IPS-18a (cell line): ENCODE measurements around the gene COPS8.

Experiments used
- H3K27ac ChIP-seq: one replicate; pipeline ENCODE4 v1.5.1; 2013; ENCODE audit warnings: low read length
- H3K27me3 ChIP-seq: one replicate; pipeline ENCODE4 v1.6.1; 2013; ENCODE audit warnings: mild to moderate bottlenecking, low read length; ENCODE audit not compliant: control insufficient read depth, insufficient read depth
- H3K36me3 ChIP-seq: one replicate; pipeline ENCODE4 v1.6.1; 2013; ENCODE audit warnings: low read depth, low read length; ENCODE audit not compliant: control insufficient read depth
- H3K4me1 ChIP-seq: one replicate; pipeline ENCODE4 v1.6.1; 2013; ENCODE audit warnings: low read depth, low read length; ENCODE audit not compliant: control insufficient read depth
- H3K4me3 ChIP-seq: one replicate; pipeline ENCODE4 v1.5.1; 2013; ENCODE audit warnings: low read length
- H3K9ac ChIP-seq: one replicate; pipeline ENCODE4 v1.6.1; 2013; ENCODE audit warnings: mild to moderate bottlenecking, low read length, moderate library complexity
- H3K9me3 ChIP-seq: one replicate; pipeline ENCODE4 v1.6.1; 2013; ENCODE audit warnings: low read depth, low read length; ENCODE audit not compliant: control insufficient read depth

Gene COPS8

GRCh38 chr2:237056287-237056875 is 29.3 kb upstream of the COPS8 start:
- Histone ChIP-seq H3K4me1 (no peaks in the 10 kb centered on the region), H3K36me3 (no peaks in the 10 kb centered on the region), H3K9me3 (no peaks in the 10 kb centered on the region), H3K4me3 (no peak overlapping the region), H3K27me3 (no peaks in the 10 kb centered on the region), H3K27ac (no peak overlapping the region), H3K9ac (no peak overlapping the region)

- no peak overlapping the region for H3K9ac ChIP-seq
- no peaks in the 10 kb centered on the region for H3K9me3 ChIP-seq
- no peak overlapping the region for H3K4me3 ChIP-seq
- H3K36me3 ChIP-seq, result no peaks in the 10 kb centered on the region
- H3K27me3 ChIP-seq, result no peaks in the 10 kb centered on the region
- no peak overlapping the region for H3K27ac ChIP-seq
- H3K4me1 ChIP-seq, result no peaks in the 10 kb centered on the region
Observed at GRCh38 chr2:237057107-237057506, 28.6 kb upstream of the COPS8 start.

GRCh38 chr2:237057893-237058300 is 27.8 kb upstream of the COPS8 start:
- H3K36me3 ChIP-seq, result no peaks in the 10 kb centered on the region
- H3K27ac ChIP-seq, result no peak overlapping the region
- H3K9ac ChIP-seq, result no peak overlapping the region
- no peaks in the 10 kb centered on the region for H3K9me3 ChIP-seq
- H3K27me3 ChIP-seq, result no peaks in the 10 kb centered on the region
- H3K4me3 ChIP-seq, result no peak overlapping the region
- no peaks in the 10 kb centered on the region for H3K4me1 ChIP-seq

DNA sequence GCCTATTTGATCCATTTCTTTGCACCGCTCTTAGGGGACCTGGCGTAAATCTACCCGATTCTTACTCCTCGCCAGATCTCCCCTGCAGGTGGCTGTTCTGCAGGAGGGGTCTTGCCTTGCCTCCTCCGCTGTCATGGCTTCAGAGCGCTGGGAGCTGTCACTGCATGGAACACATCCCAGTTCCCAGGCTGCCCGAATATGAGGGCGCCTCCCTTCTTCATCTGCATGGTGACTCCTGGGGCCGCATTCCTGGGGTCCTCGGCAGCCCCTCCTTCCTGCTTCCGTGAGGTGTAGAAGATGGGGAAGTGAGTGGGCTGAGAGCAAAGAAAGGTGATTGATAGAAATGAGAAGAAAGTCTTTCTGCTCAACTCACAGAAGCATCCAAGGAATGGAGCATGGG is 27.3 kb upstream of the COPS8 start:
- Histone ChIP-seq H3K4me1 (no peaks in the 10 kb centered on the region), H3K27ac (no peak overlapping the region), H3K36me3 (no peaks in the 10 kb centered on the region), H3K27me3 (no peaks in the 10 kb centered on the region), H3K9ac (no peak overlapping the region), H3K4me3 (no peak overlapping the region), H3K9me3 (no peaks in the 10 kb centered on the region)

DNA sequence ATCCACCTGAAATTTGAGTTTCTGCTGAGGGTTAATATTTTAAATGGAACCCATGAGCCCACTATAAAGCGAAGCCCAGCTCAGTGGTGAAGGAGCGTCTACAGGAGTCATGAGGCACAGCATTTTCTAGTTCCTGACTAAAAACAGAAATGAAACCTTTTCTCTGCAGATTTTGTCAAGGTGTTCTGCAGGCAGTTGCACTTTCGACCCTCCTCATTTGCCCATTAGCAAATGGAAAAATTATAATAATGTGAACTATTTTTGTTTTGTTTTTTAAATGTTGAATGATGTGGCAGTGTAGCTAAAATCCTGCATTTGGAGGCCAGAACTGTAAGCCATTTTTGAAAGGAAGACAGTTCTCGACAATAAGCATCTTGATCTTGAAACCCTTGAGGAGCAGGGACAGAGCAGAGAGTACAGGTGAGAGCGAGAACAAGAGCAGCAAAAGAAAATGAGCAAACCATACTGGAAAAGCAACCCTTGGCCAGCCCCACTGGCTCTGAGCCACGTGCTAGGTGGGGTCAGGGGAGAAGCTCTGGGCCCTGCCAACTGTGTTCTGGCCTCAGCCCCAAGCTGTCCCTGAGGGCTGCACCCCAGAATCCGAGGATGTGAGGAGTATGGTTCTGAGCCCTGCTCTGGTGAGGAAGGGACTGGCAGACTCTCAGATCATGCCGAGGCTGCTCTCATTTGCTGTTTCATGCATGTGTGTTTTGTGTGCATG is 26.4 kb upstream of the COPS8 start:
- no peak overlapping the region for H3K4me3 ChIP-seq
- H3K4me1 ChIP-seq, result no peaks in the 10 kb centered on the region
- no peak overlapping the region for H3K9ac ChIP-seq

GRCh38 chr2:237060534-237061312 is 25.0 kb upstream of the COPS8 start:
- no peaks in the 10 kb centered on the region for H3K4me1 ChIP-seq
- no peak overlapping the region for H3K9ac ChIP-seq

More for the DNA sequence above, 26.4 kb upstream of the COPS8 start:
- no peak overlapping the region for H3K27ac ChIP-seq
- no peaks in the 10 kb centered on the region for H3K9me3 ChIP-seq
- no peaks in the 10 kb centered on the region for H3K27me3 ChIP-seq
- H3K36me3 ChIP-seq, result no peaks in the 10 kb centered on the region

DNA sequence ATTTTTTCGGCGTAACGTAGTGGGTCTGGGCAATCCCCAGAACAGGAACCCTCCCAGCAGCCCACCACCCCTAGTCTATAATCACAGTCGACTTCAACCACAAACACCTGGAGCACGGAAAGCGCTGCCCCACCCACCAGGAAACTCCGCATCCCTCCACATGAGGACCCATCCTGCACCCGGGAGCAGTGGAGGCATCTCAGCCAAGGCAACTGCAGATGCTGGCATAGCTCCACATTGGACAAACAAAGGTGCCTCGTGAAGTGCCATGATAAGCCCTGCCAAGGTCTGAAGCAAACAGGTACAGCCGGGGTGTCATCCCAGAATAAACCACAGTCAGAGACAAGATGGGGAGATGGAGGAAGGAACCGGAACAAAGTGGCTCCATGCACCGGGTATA is 24.3 kb upstream of the COPS8 start:
- no peaks in the 10 kb centered on the region for H3K4me1 ChIP-seq
- no peaks in the 10 kb centered on the region for H3K9me3 ChIP-seq
- no peak overlapping the region for H3K27ac ChIP-seq
- no peaks in the 10 kb centered on the region for H3K27me3 ChIP-seq
- H3K9ac ChIP-seq, result no peak overlapping the region
- H3K36me3 ChIP-seq, result no peaks in the 10 kb centered on the region
- no peak overlapping the region for H3K4me3 ChIP-seq

More at GRCh38 chr2:237060534-237061312, 25.0 kb upstream of the COPS8 start:
- no peaks in the 10 kb centered on the region for H3K36me3 ChIP-seq
- H3K4me3 ChIP-seq, result no peak overlapping the region
- no peaks in the 10 kb centered on the region for H3K9me3 ChIP-seq
- H3K27me3 ChIP-seq, result no peaks in the 10 kb centered on the region
- no peak overlapping the region for H3K27ac ChIP-seq

DNA sequence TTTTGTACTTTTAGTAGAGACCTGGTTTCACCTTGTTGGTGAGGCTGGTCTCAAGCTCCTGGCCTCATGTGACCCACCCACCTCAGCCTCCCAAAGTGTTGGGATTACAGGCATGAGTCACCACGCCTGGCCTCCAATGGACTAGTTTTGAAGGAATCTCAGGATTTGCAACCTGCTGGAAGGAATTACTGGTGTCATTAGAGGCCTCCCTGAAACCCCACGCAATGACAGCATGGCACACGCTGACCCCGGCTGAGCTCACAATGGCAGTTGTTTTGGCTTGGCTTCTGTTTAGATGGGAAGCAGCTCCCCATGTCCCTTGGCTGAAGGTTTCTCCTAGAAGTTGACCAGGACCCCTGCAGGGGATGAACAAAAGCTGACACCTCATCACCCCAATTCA is 23.1 kb upstream of the COPS8 start:
- Histone ChIP-seq H3K4me3 (no peak overlapping the region), H3K4me1 (no peaks in the 10 kb centered on the region), H3K27ac (no peak overlapping the region), H3K36me3 (no peaks in the 10 kb centered on the region), H3K27me3 (no peaks in the 10 kb centered on the region), H3K9ac (no peak overlapping the region), H3K9me3 (no peaks in the 10 kb centered on the region)

GRCh38 chr2:237064203-237065070 is 21.3 kb upstream of the COPS8 start:
- no peaks in the 10 kb centered on the region for H3K27me3 ChIP-seq
- H3K9ac ChIP-seq, result no peak overlapping the region
- no peaks in the 10 kb centered on the region for H3K9me3 ChIP-seq
- H3K4me3 ChIP-seq, result no peak overlapping the region
- H3K27ac ChIP-seq, result no peak overlapping the region
- H3K36me3 ChIP-seq, result no peaks in the 10 kb centered on the region
- H3K4me1 ChIP-seq, result no peaks in the 10 kb centered on the region

DNA sequence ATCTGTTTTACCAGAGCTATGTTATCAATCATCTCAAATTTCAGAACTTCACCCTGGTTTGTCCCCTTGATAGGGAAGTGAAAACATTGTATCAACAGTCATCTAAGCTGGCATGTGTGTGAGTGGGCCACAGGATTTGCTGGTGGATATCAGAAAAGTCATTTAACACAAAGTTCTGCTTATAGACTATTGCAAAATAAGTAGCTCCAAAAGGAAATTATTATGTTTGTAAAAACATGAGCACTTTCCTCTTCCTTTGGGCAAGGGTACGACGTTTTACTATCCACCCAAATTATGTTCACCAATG is 20.7 kb upstream of the COPS8 start:
- H3K27ac ChIP-seq, result no peak overlapping the region
- no peak overlapping the region for H3K4me3 ChIP-seq
- no peak overlapping the region for H3K9ac ChIP-seq
- no peaks in the 10 kb centered on the region for H3K36me3 ChIP-seq
- H3K4me1 ChIP-seq, result no peaks in the 10 kb centered on the region
- H3K27me3 ChIP-seq, result no peaks in the 10 kb centered on the region
- no peaks in the 10 kb centered on the region for H3K9me3 ChIP-seq

- no peaks in the 10 kb centered on the region for H3K4me1 ChIP-seq
- no peak overlapping the region for H3K4me3 ChIP-seq
- H3K36me3 ChIP-seq, result no peaks in the 10 kb centered on the region
- H3K27ac ChIP-seq, result no peak overlapping the region
- H3K27me3 ChIP-seq, result no peaks in the 10 kb centered on the region
- no peak overlapping the region for H3K9ac ChIP-seq
- no peaks in the 10 kb centered on the region for H3K9me3 ChIP-seq
Observed at GRCh38 chr2:237066396-237066795, 19.3 kb upstream of the COPS8 start.
